HG02870 (cell line): ENCODE results near the gene GOLGA2.
"Not testable (repeated sequence)": the region's sequence is repeated elsewhere in the genome, so short reads cannot be mapped to it uniquely, and the experiment has no call there.

Source experiments
- ATAC-seq: cut with Tn5 transposase; IDR thresholded peaks from one replicate; pipeline ENCODE4 v1.9.1; 2021; ENCODE audit warnings: mild to moderate bottlenecking, moderate library complexity; ENCODE audit not compliant: unreplicated experiment

GOLGA2 gene

GRCh38 chr9:128296340-128297220 is 20.8 kb upstream of the GOLGA2 start:
- no peak for ATAC-seq

- ATAC-seq = no peak
These were observed 18.3 kb upstream of the GOLGA2 start for GRCh38 chr9:128294142-128294541.

- ATAC-seq = no peak
These were observed 17.3 kb upstream of the GOLGA2 start for GRCh38 chr9:128293091-128293490.

DNA sequence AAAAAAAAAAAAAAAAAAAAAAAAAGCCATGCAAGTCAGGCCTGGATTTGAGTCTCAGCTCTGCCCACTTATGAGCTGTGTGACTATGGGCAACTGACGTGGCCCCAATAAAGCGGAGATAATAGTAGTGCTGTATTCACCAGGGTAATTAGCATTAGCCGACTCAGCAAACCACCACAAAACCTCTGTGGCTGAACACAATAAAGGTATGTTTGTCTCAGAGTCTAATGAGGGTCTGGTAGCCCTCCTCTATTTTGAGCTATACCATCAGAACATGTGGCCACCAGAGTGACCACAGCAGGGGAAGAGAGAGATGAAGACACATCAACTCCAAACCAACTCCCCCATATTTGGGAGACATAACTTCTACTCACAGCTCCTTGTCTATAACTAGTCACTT is 16.2 kb upstream of the GOLGA2 start:
- no peak for ATAC-seq

DNA sequence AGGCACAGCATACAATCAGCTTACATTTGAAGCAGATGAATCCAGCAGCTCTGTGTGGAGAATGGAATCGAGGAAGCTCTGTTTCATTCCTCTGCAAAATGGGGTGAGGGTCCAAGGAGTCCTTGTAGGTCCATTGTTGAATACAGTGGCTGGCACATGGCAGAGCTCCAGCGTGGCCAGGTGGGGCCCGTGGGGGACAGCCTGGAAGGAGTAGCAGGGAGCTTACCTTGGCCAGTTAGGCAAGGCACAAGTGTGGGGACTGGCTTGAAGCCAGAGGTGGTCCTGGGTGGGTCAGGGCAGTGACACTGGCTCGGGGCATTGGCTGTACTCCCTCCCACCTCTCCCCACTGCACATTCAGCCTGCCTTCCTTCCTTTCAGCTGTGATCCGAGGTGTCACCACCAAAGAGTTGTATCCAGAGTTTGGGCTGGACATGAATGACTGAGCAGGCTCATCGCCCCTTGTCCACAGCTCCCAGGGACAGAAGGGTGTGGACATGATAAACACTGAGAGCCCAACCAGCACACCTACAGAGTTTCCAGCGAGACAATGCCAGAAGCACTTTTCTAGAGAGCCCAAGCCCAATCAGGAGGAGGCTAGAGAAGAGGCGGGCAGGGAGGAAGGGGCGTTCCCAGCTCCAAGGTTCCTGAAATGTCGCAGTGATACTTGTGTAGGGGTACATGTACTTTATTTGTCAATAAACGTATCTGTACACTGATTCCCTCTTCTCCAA is 12.6 kb upstream of the GOLGA2 start:
- no peak for ATAC-seq

- ATAC-seq = no peak
These were observed 10.6 kb upstream of the GOLGA2 start for GRCh38 chr9:128286440-128286839.

DNA sequence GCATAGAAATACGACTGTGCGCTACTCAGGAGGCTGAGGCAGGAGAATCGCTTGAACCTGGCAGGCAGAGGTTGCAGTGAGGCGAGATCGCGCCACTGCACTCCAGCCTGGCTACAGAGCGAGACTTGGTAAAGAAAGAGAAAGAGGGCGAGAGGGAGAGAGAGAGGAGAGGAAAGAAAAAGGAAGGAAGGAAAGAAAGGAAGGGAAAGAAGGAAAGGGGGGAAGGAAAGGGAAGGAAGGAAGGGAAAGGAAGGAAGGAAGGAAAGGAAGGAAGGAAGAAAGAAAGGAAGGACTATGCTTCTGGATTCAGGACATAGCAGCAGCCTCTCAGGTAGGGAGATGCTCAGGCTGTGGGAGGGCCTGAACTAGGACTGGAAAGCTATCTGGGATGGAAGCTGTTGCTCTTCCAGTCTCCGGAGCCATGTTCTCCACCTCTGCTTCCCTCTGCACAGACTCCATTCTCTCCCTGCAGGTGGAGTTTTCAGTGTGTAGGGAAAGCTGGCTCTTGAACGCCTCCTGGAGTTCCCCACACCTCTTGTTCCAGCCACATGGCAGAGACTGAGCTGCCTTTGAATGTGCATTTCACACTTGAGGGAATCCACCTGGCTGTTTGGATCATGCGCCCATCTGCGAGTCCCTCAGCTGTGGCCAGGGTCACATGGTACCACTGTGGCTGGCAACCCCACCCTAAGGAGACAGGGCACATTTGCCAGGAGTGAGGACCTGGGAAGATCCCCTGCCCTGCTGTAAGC is 9.4 kb upstream of the GOLGA2 start:
- ATAC-seq = no peak

DNA sequence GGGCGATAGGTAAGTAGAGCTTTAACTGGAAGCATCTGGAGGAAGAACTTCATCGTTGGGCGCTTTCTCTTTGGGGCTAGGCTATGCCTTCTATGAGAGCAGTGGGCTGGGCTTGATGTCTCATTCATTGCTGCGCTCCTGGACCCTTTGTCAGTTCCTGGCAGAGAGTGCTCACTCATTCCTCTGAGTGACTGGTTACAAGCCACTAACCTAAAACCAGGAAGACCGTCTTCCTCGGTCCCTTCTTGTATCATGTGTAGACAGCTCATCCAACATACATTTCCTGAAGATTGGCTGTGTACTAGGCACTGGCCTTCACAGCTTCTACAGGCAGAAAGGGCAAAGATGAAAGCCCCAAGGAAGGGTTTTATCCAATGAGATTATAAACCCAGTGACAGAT is 6.7 kb upstream of the GOLGA2 start:
- ATAC-seq = no peak

GRCh38 chr9:128280084-128280622 is 4.3 kb upstream of the GOLGA2 start:
- ATAC-seq = no peak

DNA sequence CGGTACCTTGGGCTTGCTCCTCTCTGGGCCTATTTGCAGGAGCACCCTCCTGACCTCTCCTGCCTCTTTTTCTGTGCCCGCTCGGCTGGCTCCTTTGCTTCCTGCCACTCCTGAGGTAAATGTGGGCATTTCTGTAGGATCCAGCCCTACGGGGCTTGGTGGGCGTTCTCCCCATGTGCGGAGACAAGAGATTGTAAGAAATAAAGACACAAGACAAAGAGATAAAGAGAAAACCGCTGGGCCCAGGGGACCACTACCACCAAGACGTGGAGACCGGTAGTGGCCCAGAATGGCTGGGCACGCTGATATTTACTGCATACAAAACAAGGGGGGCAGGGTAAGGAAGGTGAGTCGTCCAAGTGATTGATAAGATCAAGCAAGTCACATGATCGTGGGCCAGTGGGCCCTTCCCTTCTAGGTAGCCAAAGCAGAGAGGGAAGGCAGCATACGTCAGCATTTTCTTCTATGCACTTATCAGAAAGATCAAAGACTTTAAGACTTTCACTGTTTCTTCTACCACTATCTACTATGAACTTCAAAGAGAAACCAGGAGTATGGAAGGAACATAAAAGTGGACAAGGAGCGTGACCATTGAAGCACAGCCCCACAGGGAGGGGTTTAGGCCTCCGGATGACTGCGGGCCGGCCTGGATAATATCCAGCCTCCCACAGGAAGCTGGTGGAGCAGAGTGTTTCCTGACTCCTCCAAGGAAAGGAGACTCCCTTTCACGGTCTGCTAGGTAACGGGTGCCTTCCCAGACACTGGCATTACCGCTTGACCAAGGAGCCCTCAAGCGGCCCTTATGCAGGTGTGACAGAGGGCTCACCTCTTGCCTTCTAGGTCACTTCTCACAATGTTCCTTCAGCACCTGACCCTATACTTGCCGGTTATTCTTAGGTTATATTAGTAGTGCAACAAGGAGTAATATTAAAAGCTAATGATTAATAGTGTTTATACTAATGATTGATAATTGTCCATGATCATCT is 3.6 kb upstream of the GOLGA2 start:
- not testable (repeated sequence) for ATAC-seq

- ATAC-seq = no peak
These were observed 915 bp upstream of the GOLGA2 start for GRCh38 chr9:128276574-128277270.

DNA sequence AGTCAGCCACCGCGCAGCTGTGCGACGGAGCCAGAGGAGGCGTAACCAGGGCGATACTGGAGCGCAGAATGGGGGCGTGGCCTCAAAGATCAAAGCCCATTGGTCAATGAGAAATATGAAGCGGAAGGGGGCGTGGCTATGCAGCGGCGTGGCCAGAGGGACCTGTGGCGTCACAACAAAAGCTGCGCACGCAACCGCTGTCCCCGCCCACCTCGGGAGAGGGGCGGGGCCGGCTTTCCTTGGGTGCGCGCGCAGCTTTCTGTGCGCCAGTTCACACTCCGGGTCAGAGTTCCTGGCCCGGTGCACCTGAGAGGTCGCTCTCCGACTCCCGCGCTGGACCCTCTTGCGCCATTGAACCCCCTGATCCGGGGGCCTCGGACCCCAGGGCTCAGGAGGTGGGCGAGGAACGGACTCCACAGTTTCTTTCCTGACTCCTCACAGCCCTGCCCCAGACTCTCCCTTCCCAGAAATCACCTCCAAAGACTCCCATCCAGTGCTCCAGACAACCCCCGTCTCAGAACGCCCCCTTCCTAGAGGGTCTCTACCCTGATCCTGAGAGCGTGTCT is 284 bp upstream of the GOLGA2 start, which contains the start of gene SWI5:
TSS of gene SWI5 (plus strand) at position 269 of the 566 bp plus-strand sequence.
- peak; percentile 95 for ATAC-seq

DNA sequence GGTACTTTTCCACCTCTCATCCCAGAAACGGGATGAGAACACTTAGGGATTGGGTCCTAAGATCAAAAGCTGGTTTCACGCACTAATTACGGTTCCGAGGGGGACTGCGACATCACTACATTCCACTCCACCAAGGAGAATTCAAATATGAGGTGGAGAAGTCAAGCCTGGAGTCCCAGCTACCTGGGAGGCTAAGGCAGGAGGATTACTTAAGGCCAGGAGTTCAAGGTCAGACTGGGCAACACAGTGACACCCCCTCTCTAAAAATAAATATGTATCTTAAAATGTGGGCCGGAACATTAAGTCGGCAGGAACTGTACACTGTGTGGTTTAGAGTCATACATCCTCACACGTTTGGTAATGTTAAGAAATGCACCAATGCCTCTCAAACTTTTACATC is 1.6 kb downstream of the GOLGA2 start:
- ATAC-seq = no peak

DNA sequence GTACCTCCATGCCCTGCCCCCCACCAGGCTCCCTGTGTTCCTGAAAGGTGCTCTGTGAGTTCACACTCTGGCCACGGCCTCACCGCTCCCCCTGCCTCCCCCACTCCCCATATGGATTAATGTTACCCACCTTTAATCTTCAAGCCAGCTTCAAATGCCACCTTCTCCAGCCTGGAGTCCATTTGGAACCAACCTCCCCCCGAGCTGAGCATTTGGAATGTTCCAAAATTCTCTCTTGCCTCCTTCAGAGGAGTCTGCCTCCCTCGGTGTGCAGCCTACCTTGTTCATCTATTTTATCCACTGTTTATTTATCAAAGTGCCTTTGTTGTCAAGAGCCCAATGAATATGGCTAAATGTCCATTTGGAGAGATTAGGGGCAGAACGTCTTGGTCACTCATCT is 4.3 kb downstream of the GOLGA2 start:
- no peak for ATAC-seq

DNA sequence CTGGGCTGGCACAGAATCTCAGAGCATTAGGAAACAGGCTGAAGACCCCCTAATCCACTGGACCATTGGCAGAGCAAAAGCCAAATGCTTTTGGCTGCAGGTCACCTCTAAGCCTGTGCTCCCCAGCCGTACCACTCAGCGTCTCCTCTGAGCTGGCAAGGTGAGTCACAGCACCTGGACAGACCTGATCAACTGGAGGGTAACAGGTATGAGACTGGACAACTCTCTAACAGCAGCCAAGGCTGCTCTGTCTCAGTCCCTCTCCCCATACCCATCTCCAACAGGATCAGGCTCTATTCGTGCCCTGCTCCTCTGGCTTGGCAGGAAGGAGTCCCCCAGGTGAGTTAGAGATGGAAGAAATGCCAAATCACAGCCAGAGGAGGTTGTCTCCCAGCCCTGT is 4.7 kb downstream of the GOLGA2 start:
- ATAC-seq = no peak

DNA sequence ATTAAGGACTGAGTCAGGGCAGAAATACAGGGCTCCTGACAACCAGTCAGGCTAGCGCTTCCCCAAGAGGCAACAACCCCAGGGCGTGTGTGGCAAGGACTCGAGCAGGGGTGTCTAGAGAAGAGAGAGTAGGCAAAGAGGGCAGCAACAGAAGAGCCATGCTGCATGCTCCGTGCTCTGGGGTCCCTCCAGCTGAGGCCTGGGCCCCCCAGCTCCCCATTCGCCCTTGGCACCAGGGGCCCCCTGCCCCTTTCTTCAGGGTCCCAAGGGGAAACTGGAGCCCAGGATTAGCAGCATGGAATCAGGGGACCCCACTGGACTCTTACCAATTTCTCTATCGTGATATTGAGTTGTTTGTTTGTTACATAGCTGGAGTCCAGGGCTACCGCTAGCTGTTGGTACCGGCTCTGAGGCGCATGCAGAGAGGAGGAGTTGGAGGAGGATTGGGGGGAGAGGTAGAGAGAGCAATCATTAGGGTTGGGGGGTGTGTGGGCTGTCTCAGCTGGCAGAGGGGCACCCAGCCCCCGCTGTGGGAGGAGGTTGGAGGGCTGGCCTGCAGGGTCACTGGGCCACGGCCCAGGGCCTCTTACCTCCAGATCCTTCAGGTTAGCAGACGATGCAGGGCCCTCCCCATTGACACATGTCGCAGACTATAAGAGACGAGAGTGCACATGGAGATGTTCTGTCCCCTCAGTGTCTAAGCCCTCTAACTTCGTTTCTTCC is 8.8 kb downstream of the GOLGA2 start:
- ATAC-seq = no peak

- no peak for ATAC-seq
These were observed 10.4 kb downstream of the GOLGA2 start for GRCh38 chr9:128265348-128265847.

DNA sequence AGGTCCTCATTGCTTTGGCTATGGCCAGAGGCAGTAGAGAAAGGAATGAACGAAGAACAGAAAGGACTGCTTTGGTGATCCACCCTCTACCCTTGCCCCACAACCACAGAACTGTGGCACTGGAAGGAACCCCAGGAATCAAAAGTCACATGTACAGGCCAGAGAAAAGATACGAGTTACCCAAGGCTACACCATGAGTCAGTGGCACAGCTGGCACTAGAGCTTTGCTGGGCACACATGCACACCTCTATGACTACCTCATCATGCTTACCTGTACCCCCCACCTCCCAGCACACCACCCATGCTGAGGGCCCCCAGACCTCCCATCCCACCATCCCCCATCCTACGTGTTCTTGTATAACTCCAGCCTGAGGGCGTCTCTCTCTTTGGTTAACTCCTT is 13.1 kb downstream of the GOLGA2 start:
- ATAC-seq = no peak
